NB4 (cell line): ENCODE data around the gene SFI1.

Source experiments
- POLR2A ChIP-seq: IDR thresholded peaks from 2 replicates; pipeline ENCODE4 v1.6.1; 2011; ENCODE audit warnings: mild to moderate bottlenecking; ENCODE audit not compliant: insufficient read length; ENCODE audit errors: extremely low read depth
- TF ChIP-seq, protein P1 (sequence below): IDR thresholded peaks from one replicate; pipeline ENCODE4 v1.5.1; 2012; ENCODE audit warnings: low read depth, low read length

DNA sequence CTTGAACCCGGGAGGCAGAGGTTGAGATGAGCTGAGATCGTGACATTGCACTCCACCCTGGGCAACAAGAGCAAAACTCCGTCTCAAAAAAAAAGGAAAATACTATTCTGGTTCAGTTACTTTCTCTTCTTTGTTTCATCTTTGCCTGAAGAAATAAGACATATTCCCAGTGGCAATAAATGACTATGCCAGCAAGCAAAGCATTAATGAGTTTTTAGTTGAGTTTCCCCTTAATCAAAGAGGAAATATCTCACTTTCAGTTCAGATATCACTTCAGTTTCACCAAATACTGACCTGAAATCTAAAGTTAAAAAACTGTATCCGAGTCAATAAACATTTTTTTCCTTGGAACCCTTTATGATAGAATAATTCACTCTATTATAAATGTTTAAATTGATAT lies 155.3 kb downstream of the SFI1 start:
- TF ChIP-seq, protein P1, sequence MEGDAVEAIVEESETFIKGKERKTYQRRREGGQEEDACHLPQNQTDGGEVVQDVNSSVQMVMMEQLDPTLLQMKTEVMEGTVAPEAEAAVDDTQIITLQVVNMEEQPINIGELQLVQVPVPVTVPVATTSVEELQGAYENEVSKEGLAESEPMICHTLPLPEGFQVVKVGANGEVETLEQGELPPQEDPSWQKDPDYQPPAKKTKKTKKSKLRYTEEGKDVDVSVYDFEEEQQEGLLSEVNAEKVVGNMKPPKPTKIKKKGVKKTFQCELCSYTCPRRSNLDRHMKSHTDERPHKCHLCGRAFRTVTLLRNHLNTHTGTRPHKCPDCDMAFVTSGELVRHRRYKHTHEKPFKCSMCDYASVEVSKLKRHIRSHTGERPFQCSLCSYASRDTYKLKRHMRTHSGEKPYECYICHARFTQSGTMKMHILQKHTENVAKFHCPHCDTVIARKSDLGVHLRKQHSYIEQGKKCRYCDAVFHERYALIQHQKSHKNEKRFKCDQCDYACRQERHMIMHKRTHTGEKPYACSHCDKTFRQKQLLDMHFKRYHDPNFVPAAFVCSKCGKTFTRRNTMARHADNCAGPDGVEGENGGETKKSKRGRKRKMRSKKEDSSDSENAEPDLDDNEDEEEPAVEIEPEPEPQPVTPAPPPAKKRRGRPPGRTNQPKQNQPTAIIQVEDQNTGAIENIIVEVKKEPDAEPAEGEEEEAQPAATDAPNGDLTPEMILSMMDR, result no peak
- no peak for TF ChIP-seq POLR2A
